OCI-LY3 (cell line): ENCODE results near the gene ANKRD31.
"Not testable (repeated sequence)": the region's sequence is repeated elsewhere in the genome, so short reads cannot be mapped to it uniquely, and the experiment has no call there.

Experiments used
- H2AFZ ChIP-seq: fragments of 200-600, 300-600 bp; shearing (Covaris generic); 2 replicates; pipeline ENCODE4 v1.6.0; 2014; ENCODE audit warnings: antibody characterized with exemption, low read depth, low read length
- H3K27ac ChIP-seq: fragments of 200-600, 300-600 bp; sonication (generic); 2 replicates; pipeline ENCODE4 v1.5.1; 2014; ENCODE audit warnings: mild to moderate bottlenecking, low read length, moderate library complexity, mixed read lengths
- H3K27me3 ChIP-seq: fragments of 200-600, 300-600 bp; sonication (generic); 2 replicates; pipeline ENCODE4 v1.6.1; 2014; ENCODE audit warnings: low read depth, low read length, mixed read lengths
- H3K36me3 ChIP-seq: fragments of 200-600, 300-600 bp; sonication (generic); replicated peaks from 2 replicates; pipeline ENCODE3; 2014; ENCODE audit warnings: low read depth, low read length, mixed read lengths
- H3K4me1 ChIP-seq: fragments of 300-600, 200-600 bp; sonication (generic); 2 replicates; pipeline ENCODE4 v1.6.1; 2014; ENCODE audit warnings: low read length, mixed read lengths
- H3K4me2 ChIP-seq: fragments of 200-600, 300-600 bp; sonication (generic); 2 replicates; pipeline ENCODE4 v1.6.1; 2014; ENCODE audit warnings: low read length, mixed read lengths
- H3K4me3 ChIP-seq: fragments of 300-600, 200-600 bp; sonication (generic); 2 replicates; pipeline ENCODE4 v1.5.1; 2014; ENCODE audit warnings: antibody characterized with exemption, mild to moderate bottlenecking, low read length, moderate library complexity
- H3K79me2 ChIP-seq: fragments of 300-600, 200-600 bp; shearing (Covaris generic); 2 replicates; pipeline ENCODE4 v1.6.1; 2014; ENCODE audit warnings: mild to moderate bottlenecking, low read length, mixed read lengths
- H3K9ac ChIP-seq: fragments of 300-600, 200-600 bp; shearing (Covaris generic); 2 replicates; pipeline ENCODE4 v1.6.0; 2014; ENCODE audit warnings: mild to moderate bottlenecking, low read length, moderate library complexity
- H3K9me3 ChIP-seq: fragments of 200-600, 300-600 bp; shearing (Covaris generic); 2 replicates; pipeline ENCODE4 v1.6.1; 2014; ENCODE audit warnings: low read length, mixed read lengths; ENCODE audit not compliant: insufficient read depth
- H4K20me1 ChIP-seq: fragments of 200-600, 300-600 bp; sonication (generic); 2 replicates; pipeline ENCODE4 v1.6.1; 2016; ENCODE audit warnings: low read length, mixed read lengths; ENCODE audit not compliant: insufficient read depth
- EZH2phosphoT487 ChIP-seq: fragments of 200-600 bp; shearing (Covaris generic); IDR thresholded peaks from 2 replicates; pipeline ENCODE4 v1.6.1; 2018; ENCODE audit warnings: antibody characterized with exemption, mixed run types, low read depth
- TF ChIP-seq, protein P1 (sequence below): fragments of 200-600, 300-600 bp; sonication (generic); IDR thresholded peaks from 2 replicates; pipeline ENCODE4 v1.5.1; 2014; ENCODE audit warnings: antibody characterized with exemption, low read length, low read depth

The ANKRD31 gene

GRCh38 chr5:75275147-75275546 lies 38.5 kb upstream of the ANKRD31 start:
- Histone ChIP-seq H3K27ac (no peak overlapping the region), H3K36me3 (no peaks in the 10 kb centered on the region), H3K4me1 (no peaks in the 10 kb centered on the region), H2AFZ (no peak overlapping the region), H3K4me3 (no peak overlapping the region), H3K9ac (no peak overlapping the region), H3K9me3 (no peaks in the 10 kb centered on the region), H3K4me2 (no peak overlapping the region), H3K27me3 (no peaks in the 10 kb centered on the region), H3K79me2 (no peaks in the 10 kb centered on the region), H4K20me1 (no peaks in the 10 kb centered on the region)
- TF ChIP-seq EZH2phosphoT487, result no peak
- TF ChIP-seq, protein P1, sequence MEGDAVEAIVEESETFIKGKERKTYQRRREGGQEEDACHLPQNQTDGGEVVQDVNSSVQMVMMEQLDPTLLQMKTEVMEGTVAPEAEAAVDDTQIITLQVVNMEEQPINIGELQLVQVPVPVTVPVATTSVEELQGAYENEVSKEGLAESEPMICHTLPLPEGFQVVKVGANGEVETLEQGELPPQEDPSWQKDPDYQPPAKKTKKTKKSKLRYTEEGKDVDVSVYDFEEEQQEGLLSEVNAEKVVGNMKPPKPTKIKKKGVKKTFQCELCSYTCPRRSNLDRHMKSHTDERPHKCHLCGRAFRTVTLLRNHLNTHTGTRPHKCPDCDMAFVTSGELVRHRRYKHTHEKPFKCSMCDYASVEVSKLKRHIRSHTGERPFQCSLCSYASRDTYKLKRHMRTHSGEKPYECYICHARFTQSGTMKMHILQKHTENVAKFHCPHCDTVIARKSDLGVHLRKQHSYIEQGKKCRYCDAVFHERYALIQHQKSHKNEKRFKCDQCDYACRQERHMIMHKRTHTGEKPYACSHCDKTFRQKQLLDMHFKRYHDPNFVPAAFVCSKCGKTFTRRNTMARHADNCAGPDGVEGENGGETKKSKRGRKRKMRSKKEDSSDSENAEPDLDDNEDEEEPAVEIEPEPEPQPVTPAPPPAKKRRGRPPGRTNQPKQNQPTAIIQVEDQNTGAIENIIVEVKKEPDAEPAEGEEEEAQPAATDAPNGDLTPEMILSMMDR, result no peak

DNA sequence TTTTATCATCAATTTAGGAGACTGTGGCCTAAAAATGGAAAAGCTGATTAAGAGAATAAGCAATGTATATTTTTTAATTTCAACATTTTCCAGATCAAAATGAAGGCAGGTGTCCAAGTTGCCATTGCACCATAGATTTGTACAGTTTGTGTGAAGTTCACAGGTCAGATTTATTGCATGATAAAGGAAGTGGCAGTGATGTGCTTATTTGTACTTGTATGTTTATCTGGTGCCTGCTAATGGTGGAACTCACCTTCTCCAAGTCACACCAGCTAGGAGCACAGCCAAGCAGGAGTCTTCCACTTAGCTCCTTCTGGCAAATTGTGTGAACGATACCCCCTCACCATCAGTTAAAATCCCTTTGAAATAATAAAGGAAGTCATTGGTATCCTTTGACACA lies 37.8 kb upstream of the ANKRD31 start:
- no peaks in the 10 kb centered on the region for H3K4me1 ChIP-seq
- no peak overlapping the region for H2AFZ ChIP-seq
- H3K27me3 ChIP-seq, result no peaks in the 10 kb centered on the region
- H4K20me1 ChIP-seq, result no peaks in the 10 kb centered on the region
- no peak for TF ChIP-seq EZH2phosphoT487
- TF ChIP-seq, protein P1, result no peak
- H3K79me2 ChIP-seq, result no peaks in the 10 kb centered on the region
- H3K9me3 ChIP-seq, result no peaks in the 10 kb centered on the region
- H3K4me2 ChIP-seq, result no peak overlapping the region
- no peaks in the 10 kb centered on the region for H3K36me3 ChIP-seq
- no peak overlapping the region for H3K9ac ChIP-seq
- H3K27ac ChIP-seq, result no peak overlapping the region
- H3K4me3 ChIP-seq, result no peak overlapping the region

DNA sequence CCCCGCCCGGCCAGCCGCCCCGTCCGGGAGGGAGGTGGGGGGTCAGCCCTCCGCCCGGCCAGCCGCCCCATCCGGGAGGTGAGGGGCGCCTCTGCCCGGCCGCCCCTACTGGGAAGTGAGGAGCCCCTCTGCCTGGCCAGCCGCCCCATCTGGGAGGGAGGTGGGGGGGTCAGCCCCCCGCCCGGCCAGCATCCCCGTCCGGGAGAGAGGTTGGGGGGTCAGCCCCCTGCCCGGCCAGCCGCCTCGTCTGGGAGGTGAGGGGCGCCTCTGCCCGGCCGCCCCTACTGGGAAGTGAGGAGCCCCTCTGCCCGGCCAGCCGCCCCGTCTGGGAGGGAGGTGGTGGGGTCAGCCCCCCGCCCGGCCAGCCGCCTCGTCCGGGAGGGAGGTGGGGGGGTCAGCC lies 33.9 kb upstream of the ANKRD31 start:
- H3K9me3 ChIP-seq, H3K27ac ChIP-seq, H3K4me2 ChIP-seq, H2AFZ ChIP-seq, H3K4me1 ChIP-seq, H3K27me3 ChIP-seq, H4K20me1 ChIP-seq, H3K4me3 ChIP-seq, H3K79me2 ChIP-seq, H3K9ac ChIP-seq, H3K36me3 ChIP-seq: not testable (repeated sequence)

DNA sequence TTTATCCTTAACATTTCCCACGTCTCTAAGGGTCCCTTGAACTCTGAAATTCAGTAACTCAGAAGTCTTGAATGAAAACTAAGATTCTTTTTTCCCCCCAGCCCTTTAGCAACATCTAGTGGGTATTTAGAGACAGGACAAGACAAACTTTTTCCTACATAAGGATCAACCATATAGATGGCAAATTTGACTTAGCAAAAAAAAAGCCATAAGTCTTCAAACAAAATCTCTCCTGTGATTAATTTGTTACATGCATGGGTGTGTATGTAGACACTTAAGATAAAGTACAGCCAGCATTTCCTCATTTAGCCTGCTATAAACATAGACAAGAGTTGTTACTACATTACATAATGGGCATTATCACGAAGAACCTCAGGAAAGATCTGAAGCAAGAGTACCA lies 29.1 kb upstream of the ANKRD31 start:
- Histone ChIP-seq H4K20me1 (no peaks in the 10 kb centered on the region), H3K27me3 (no peaks in the 10 kb centered on the region), H2AFZ (no peak overlapping the region), H3K9ac (no peak overlapping the region), H3K36me3 (no peaks in the 10 kb centered on the region), H3K27ac (no peak overlapping the region), H3K9me3 (no peaks in the 10 kb centered on the region), H3K4me3 (no peak overlapping the region), H3K79me2 (no peaks in the 10 kb centered on the region), H3K4me1 (no peaks in the 10 kb centered on the region), H3K4me2 (no peak overlapping the region)
- TF ChIP-seq, protein P1, result peak; percentile 56
- no peak for TF ChIP-seq EZH2phosphoT487

DNA sequence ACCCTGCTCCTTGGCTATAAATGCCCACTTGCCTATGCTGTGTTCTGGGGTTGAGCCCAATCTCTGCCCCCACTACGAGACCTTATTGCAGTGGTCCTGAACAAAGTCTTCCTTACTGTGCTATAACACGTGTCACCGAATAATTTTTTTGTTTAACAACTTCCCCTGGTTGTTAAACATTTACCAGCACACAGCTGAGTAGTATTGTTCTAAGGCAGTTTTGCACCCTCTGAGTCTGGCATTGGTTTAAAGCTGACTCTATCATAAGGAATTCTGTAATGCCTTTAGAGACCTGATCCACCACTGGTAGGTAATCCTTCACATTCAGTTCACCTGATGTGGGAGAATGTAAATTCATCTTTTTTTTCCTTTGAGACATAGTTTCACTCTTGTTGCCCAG lies 25.6 kb upstream of the ANKRD31 start:
- Histone ChIP-seq H3K27ac (no peak overlapping the region), H2AFZ (no peak overlapping the region), H3K9ac (no peak overlapping the region), H3K4me1 (no peaks in the 10 kb centered on the region), H3K9me3 (no peaks in the 10 kb centered on the region), H3K36me3 (no peaks in the 10 kb centered on the region), H4K20me1 (no peaks in the 10 kb centered on the region), H3K79me2 (no peaks in the 10 kb centered on the region), H3K27me3 (no peaks in the 10 kb centered on the region), H3K4me3 (no peak overlapping the region), H3K4me2 (no peak overlapping the region)
- TF ChIP-seq, protein P1, result no peak
- TF ChIP-seq EZH2phosphoT487, result no peak
